Measurements from ENCODE around the gene OR14C36.

GRCh38 chr1:248388426-248388825 lies 39.9 kb downstream of the OR14C36 start:
- TF ChIP-seq CTCF (IDR thresholded peaks at IDR 0.05; ENCODE audit: insufficient read depth, low read length, poor library complexity, severe bottlenecking) (no peak), EZH2phosphoT487 (conservative IDR thresholded peaks at IDR 0.05; ENCODE audit: low read length) (no peak)

All from SU-DHL-6 (cell line).